Naive thymus-derived CD4-positive, alpha-beta T cell (primary cell): ENCODE results near the gene IL26. TPM values are rescaled to one million over a fixed set of nuclear protein-coding genes. Genes with fewer than 3 reads are reported as not detected.

Experiments
- ATAC-seq: fragments of 150-1000 bp; cut with Tn5 transposase; 2 replicates; pipeline ENCODE4 v1.10.0; 2021; ENCODE audit warnings: mild to moderate bottlenecking, moderate library complexity
- CTCF ChIA-PET: fragments of 350-600 bp; sonication (Branson Sonifier 250); formaldehyde crosslinking; loops from one replicate; lab custom pipeline; 2021; ENCODE audit warnings: antibody characterized with exemption; lab: Charles Lee
- POLR2A ChIA-PET: fragments of 350-600 bp; sonication (Branson Sonifier 250); formaldehyde crosslinking; loops from one replicate; lab custom pipeline; 2021; ENCODE audit warnings: antibody characterized with exemption, inconsistent platforms; lab: Charles Lee
- DNase-seq, 9 donors: peaks; one replicate each; pipeline versions ENCODE4 v3.0.0 to v3.0.0-alpha.2; 2020 to 2022; ENCODE audit warnings: mixed read lengths in 1 of 9
- H3K27ac ChIP-seq: one replicate; pipeline ENCODE4 v1.7.0; 2013; ENCODE audit warnings: mild to moderate bottlenecking, low read depth, low read length, moderate library complexity
- H3K27me3 ChIP-seq, 2 donors: one replicate each; pipeline ENCODE4 v1.7.0; 2013; ENCODE audit warnings: low read length in 2 of 2, mild to moderate bottlenecking in 2 of 2, moderate library complexity in 2 of 2; ENCODE audit not compliant: control insufficient read depth in 2 of 2, insufficient read depth in 2 of 2
- H3K36me3 ChIP-seq, 3 experiments: 1 replicate in 2 of 3; 2 replicates in 1 of 3; pipeline ENCODE4 v1.7.0; 2013; ENCODE audit warnings: low read length in 3 of 3, mild to moderate bottlenecking in 3 of 3, moderate library complexity in 1 of 3; ENCODE audit not compliant: insufficient read depth in 3 of 3, control insufficient read depth in 2 of 3
- H3K4me1 ChIP-seq, 2 donors: one replicate each; pipeline ENCODE4 v1.7.0; 2013; ENCODE audit warnings: low read length in 2 of 2, mild to moderate bottlenecking in 2 of 2, moderate library complexity in 1 of 2; ENCODE audit not compliant: control insufficient read depth in 2 of 2, insufficient read depth in 2 of 2
- H3K4me3 ChIP-seq: 2 replicates; pipeline ENCODE4 v1.7.0; 2013; ENCODE audit warnings: mild to moderate bottlenecking, low read length
- H3K9me3 ChIP-seq, 3 experiments: 1 replicate in 2 of 3; 2 replicates in 1 of 3; pipeline ENCODE4 v1.7.0; 2013; ENCODE audit warnings: low read length in 3 of 3; ENCODE audit not compliant: control insufficient read depth in 2 of 3
- H3K27ac Mint-ChIP-seq, 9 donors: one replicate each; pipeline ENCODE4 v1.8.0; 2020 to 2022; ENCODE audit warnings: mixed read lengths in 9 of 9, mild to moderate bottlenecking in 8 of 9, moderate library complexity in 5 of 9, inconsistent platforms in 2 of 9
- H3K27me3 Mint-ChIP-seq, 5 donors: one replicate each; pipeline ENCODE4 v1.8.0; 2021 to 2022; ENCODE audit warnings: mixed read lengths in 5 of 5, mild to moderate bottlenecking in 1 of 5
- H3K36me3 Mint-ChIP-seq, 5 donors: one replicate each; pipeline ENCODE4 v1.8.0; 2020 to 2022; ENCODE audit warnings: mixed read lengths in 5 of 5, mild to moderate bottlenecking in 3 of 5, inconsistent platforms in 1 of 5
- H3K4me1 Mint-ChIP-seq, 7 donors: one replicate each; pipeline ENCODE4 v1.8.0; 2020 to 2022; ENCODE audit warnings: mixed read lengths in 7 of 7, mild to moderate bottlenecking in 3 of 7, inconsistent platforms in 1 of 7
- H3K4me3 Mint-ChIP-seq, 10 donors: one replicate each; pipeline ENCODE4 v1.8.0; 2020 to 2022; ENCODE audit warnings: mild to moderate bottlenecking in 10 of 10, mixed read lengths in 10 of 10, moderate library complexity in 6 of 10, inconsistent platforms in 2 of 10
- H3K9me3 Mint-ChIP-seq, 11 donors: one replicate each; pipeline ENCODE4 v1.8.0; 2020 to 2022; ENCODE audit warnings: mixed read lengths in 11 of 11, mild to moderate bottlenecking in 4 of 11, inconsistent platforms in 1 of 11, moderate library complexity in 1 of 11
- intact Hi-C, 2 donors: fragments of 100-400 bp; cut with micrococcal nuclease; formaldehyde crosslinking; loops; one replicate each; pipeline ENCODE4 v1.15.1; 2023
- polyA plus RNA-seq, 2 donors: library from polyadenylated mRNA; unstranded; fragments of 300-500 nt; fragmentation: Illumina TruSeq; gene quantifications; one replicate each; pipeline ENCODE4 v1.2.3, GENCODE V29; 2021
- total RNA-seq, 6 experiments: library from RNA in 5 of 6; stranded (reverse) in 5 of 6; gene quantifications; 1 replicate in 5 of 6; 2 replicates in 1 of 6; pipeline ENCODE4 v1.2.3 and lab custom pipeline; 2021 to 2026

The IL26 gene
- total and polyA plus RNA-seq, 7 experiments from 2014 or later, result 4.5 TPM; not detected in 6

- no peaks in the 10 kb centered on the region for H3K27me3 ChIP-seq
- ChIA-PET CTCF (interaction anchor here (1.4 to 2.7 kb wide), 2 partner anchors 9 to 85 kb away, joined by 5 to 12 read pairs; no protein-coding TSS in a partner anchor), POLR2A (interaction anchor here (0.7 to 1.5 kb wide), 2 partner anchors 9 to 50 kb away, joined by 3 to 6 read pairs; no protein-coding TSS in a partner anchor)
- H3K4me3 ChIP-seq, result no peak overlapping the region
- no peaks in the 10 kb centered on the region for H3K9me3 Mint-ChIP-seq
- intact Hi-C loops, result loop anchor here in 1 of 2 donors (5.0 to 10.0 kb wide), 2 partner anchors 221 to 513 kb away; partner anchors contain the start of gene SLC35E3
- H3K4me1 ChIP-seq, result peaks cover 5 to 6% of the 10 kb centered on the region in 2 donors
- no peak overlapping the region for H3K4me3 Mint-ChIP-seq
- no peak for DNase-seq
- peaks cover 0 to 5% (median 0%) of the 10 kb centered on the region in 5 donors for H3K36me3 Mint-ChIP-seq
- no peaks in the 10 kb centered on the region for H3K27me3 Mint-ChIP-seq
- H3K27ac Mint-ChIP-seq, result no peak overlapping the region
- H3K9me3 ChIP-seq, result no peaks in the 10 kb centered on the region
- H3K4me1 Mint-ChIP-seq, result peaks cover 12 to 45% (median 27%) of the 10 kb centered on the region in 7 donors
- H3K36me3 ChIP-seq, result no peaks in the 10 kb centered on the region
- H3K27ac ChIP-seq, result no peak overlapping the region
- ATAC-seq, result no peak
Observed at GRCh38 chr12:68231691-68232090, 6.1 kb upstream of the IL26 start.

- H3K4me1 ChIP-seq, result peaks cover 3% of the 10 kb centered on the region in 2 donors
- no peaks in the 10 kb centered on the region for H3K9me3 Mint-ChIP-seq
- H3K27ac Mint-ChIP-seq, result no peak overlapping the region
- no peak for ATAC-seq
- no peaks in the 10 kb centered on the region for H3K9me3 ChIP-seq
- no peaks in the 10 kb centered on the region for H3K27me3 ChIP-seq
- no peaks in the 10 kb centered on the region for H3K27me3 Mint-ChIP-seq
- H3K4me3 ChIP-seq, result no peak overlapping the region
- H3K36me3 Mint-ChIP-seq, result peaks cover 0 to 6% (median 0%) of the 10 kb centered on the region in 5 donors
- H3K4me3 Mint-ChIP-seq, result no peak overlapping the region
- ChIA-PET POLR2A (interaction anchor here (0.7 to 1.5 kb wide), 2 partner anchors 10 to 50 kb away, joined by 3 to 6 read pairs; no protein-coding TSS in a partner anchor), CTCF (interaction anchor here (1.4 to 2.7 kb wide), 2 partner anchors 8 to 86 kb away, joined by 5 to 12 read pairs; no protein-coding TSS in a partner anchor)
- no peaks in the 10 kb centered on the region for H3K36me3 ChIP-seq
- H3K27ac ChIP-seq, result no peak overlapping the region
- DNase-seq, result no peak
- peaks cover 9 to 47% (median 22%) of the 10 kb centered on the region in 7 donors for H3K4me1 Mint-ChIP-seq
- intact Hi-C loops, result loop anchor here in 1 of 2 donors (5.0 to 10.0 kb wide), 2 partner anchors 221 to 514 kb away; partner anchors contain the start of gene SLC35E3
Observed at GRCh38 chr12:68231229-68231628, 5.6 kb upstream of the IL26 start.

GRCh38 chr12:68229956-68230355 is 4.3 kb upstream of the IL26 start:
- Mint-ChIP-seq H3K4me3 (no peak overlapping the region), H3K27me3 (no peaks in the 10 kb centered on the region), H3K27ac (no peak overlapping the region), H3K9me3 (no peaks in the 10 kb centered on the region), H3K4me1 (peaks cover 2 to 46% (median 12%) of the 10 kb centered on the region in 7 donors), H3K36me3 (peaks cover 0 to 6% (median 0%) of the 10 kb centered on the region in 5 donors)
- no peak for ATAC-seq
- intact Hi-C loops, result loop anchor here in 1 of 2 donors (5.0 to 10.0 kb wide), 2 partner anchors 222 to 515 kb away; partner anchors contain the start of gene SLC35E3
- no peak for DNase-seq
- POLR2A ChIA-PET, result no interaction called here
- no peak overlapping the region for H3K27ac ChIP-seq
- CTCF ChIA-PET, result no interaction called here
- H3K36me3 ChIP-seq, result no peaks in the 10 kb centered on the region
- no peaks in the 10 kb centered on the region for H3K27me3 ChIP-seq
- no peaks in the 10 kb centered on the region for H3K4me1 ChIP-seq
- H3K9me3 ChIP-seq, result no peaks in the 10 kb centered on the region
- H3K4me3 ChIP-seq, result no peak overlapping the region

GRCh38 chr12:68227356-68227755 is 1.7 kb upstream of the IL26 start:
- Mint-ChIP-seq H3K4me3 (no peak overlapping the region), H3K9me3 (no peaks in the 10 kb centered on the region), H3K27ac (no peak overlapping the region), H3K36me3 (peaks cover 0 to 4% (median 0%) of the 10 kb centered on the region in 5 donors), H3K27me3 (no peaks in the 10 kb centered on the region), H3K4me1 (peaks cover 6 to 44% (median 6%) of the 10 kb centered on the region in 7 donors)
- DNase-seq (no peak), ATAC-seq (no peak)
- no peaks in the 10 kb centered on the region for H3K36me3 ChIP-seq
- POLR2A ChIA-PET, result interaction anchor here (1.0 kb wide), 1 partner anchor 51 kb away, joined by 3 read pairs; no protein-coding TSS in a partner anchor
- no peaks in the 10 kb centered on the region for H3K4me1 ChIP-seq
- CTCF ChIA-PET, result no interaction called here
- H3K9me3 ChIP-seq, result no peaks in the 10 kb centered on the region
- no peaks in the 10 kb centered on the region for H3K27me3 ChIP-seq
- intact Hi-C loops, result no loop called here
- no peak overlapping the region for H3K4me3 ChIP-seq
- H3K27ac ChIP-seq, result no peak overlapping the region

- peaks cover 6 to 35% (median 6%) of the 10 kb centered on the region in 7 donors for H3K4me1 Mint-ChIP-seq
- H3K27me3 ChIP-seq, result no peaks in the 10 kb centered on the region
- peaks cover 0 to 3% (median 0%) of the 10 kb centered on the region in 5 donors for H3K36me3 Mint-ChIP-seq
Observed at GRCh38 chr12:68224613-68225285, 861 bp downstream of the IL26 start.

GRCh38 chr12:68223067-68223747 is 2.4 kb downstream of the IL26 start:
- intact Hi-C loops, result loop anchor here (1.0 to 5.0 kb wide), 9 partner anchors 13 to 868 kb away; partner anchors contain the start of gene MDM2 (in 1 of the 2)
- H3K9me3 Mint-ChIP-seq, result no peaks in the 10 kb centered on the region
- no peaks in the 10 kb centered on the region for H3K4me1 ChIP-seq
- peaks cover 0 to 11% (median 0%) of the 10 kb centered on the region in 5 donors for H3K27me3 Mint-ChIP-seq
- POLR2A ChIA-PET, result interaction anchor here (1.3 to 1.4 kb wide), 3 partner anchors 13 to 94 kb away, joined by 4 to 5 read pairs (median 4); no protein-coding TSS in a partner anchor
- no peak overlapping the region for H3K4me3 ChIP-seq
- DNase-seq (peak; percentile 39 to 74 (median 64)), ATAC-seq (peak; percentile 99)
- peak overlapping the region in 9 of 10 donors; percentile 30 to 86 (median 65) for H3K4me3 Mint-ChIP-seq
- CTCF ChIA-PET, result interaction anchor here (0.5 to 4.3 kb wide), 27 partner anchors 8 to 867 kb away, joined by 3 to 67 read pairs (median 4); partner anchors contain the start of gene IL22
- peaks cover 0 to 4% (median 0%) of the 10 kb centered on the region in 5 donors for H3K36me3 Mint-ChIP-seq
- H3K27ac ChIP-seq, result no peak overlapping the region
- peaks cover 6 to 35% (median 6%) of the 10 kb centered on the region in 7 donors for H3K4me1 Mint-ChIP-seq
- H3K27ac Mint-ChIP-seq, result peak overlapping the region in 6 of 9 donors; percentile 8 to 77 (median 44)
- H3K9me3 ChIP-seq, result no peaks in the 10 kb centered on the region
- no peaks in the 10 kb centered on the region for H3K27me3 ChIP-seq
- no peaks in the 10 kb centered on the region for H3K36me3 ChIP-seq

More at GRCh38 chr12:68224613-68225285, 861 bp downstream of the IL26 start:
- ATAC-seq (no peak), DNase-seq (no peak)
- Histone ChIP-seq H3K4me3 (no peak overlapping the region), H3K4me1 (no peaks in the 10 kb centered on the region), H3K9me3 (no peaks in the 10 kb centered on the region), H3K27ac (no peak overlapping the region), H3K36me3 (no peaks in the 10 kb centered on the region)
- H3K27me3 Mint-ChIP-seq, result peaks cover 0 to 5% (median 0%) of the 10 kb centered on the region in 5 donors
- ChIA-PET CTCF (interaction anchor here (2.7 to 4.3 kb wide), 2 partner anchors 91 to 96 kb away, joined by 21 to 67 read pairs; no protein-coding TSS in a partner anchor), POLR2A (no interaction called here)
- no peak overlapping the region for H3K4me3 Mint-ChIP-seq
- H3K9me3 Mint-ChIP-seq, result no peaks in the 10 kb centered on the region
- intact Hi-C loops, result loop anchor here in 1 of 2 donors (5.0 kb wide), 1 partner anchor 583 kb away; the partner anchor contains the start of gene MDM2
- no peak overlapping the region for H3K27ac Mint-ChIP-seq
